Activated CD4-positive, CD25-positive, alpha-beta regulatory T cell treated with anti-CD3 and anti-CD28 coated beads, Interleukin-2, amount 50 U/mL, for 16 hours (primary cell): ENCODE results near the gene FOXL2NB.

ENCODE experiments used
- DNase-seq: peaks from one replicate; pipeline ENCODE4 v3.0.0-alpha.2; 2020; ENCODE audit warnings: low read depth, low spot score

Gene FOXL2NB

GRCh38 chr3:138944929-138945708, 1.9 kb upstream of the FOXL2NB start:
- DNase-seq, result no peak

- DNase-seq, result no peak
These were observed 1.0 kb upstream of the FOXL2NB start for GRCh38 chr3:138945709-138946662.

GRCh38 chr3:138947495-138948121, 591 bp downstream of the FOXL2NB start:
- no peak for DNase-seq

GRCh38 chr3:138948371-138949001, 1.5 kb downstream of the FOXL2NB start:
- DNase-seq, result no peak

- no peak for DNase-seq
These were observed 2.0 kb downstream of the FOXL2NB start for GRCh38 chr3:138949002-138949418.

GRCh38 chr3:138949445-138950005, 2.5 kb downstream of the FOXL2NB start:
- no peak for DNase-seq

- no peak for DNase-seq
These were observed 3.1 kb downstream of the FOXL2NB start for GRCh38 chr3:138950006-138950644.

GRCh38 chr3:138950701-138951100, 3.7 kb downstream of the FOXL2NB start:
- DNase-seq, result no peak

GRCh38 chr3:138960417-138960852, 13.4 kb downstream of the FOXL2NB start:
- no peak for DNase-seq

- no peak for DNase-seq
These were observed 16.0 kb downstream of the FOXL2NB start for GRCh38 chr3:138962854-138963560.

GRCh38 chr3:138964264-138964663, 17.2 kb downstream of the FOXL2NB start:
- DNase-seq, result no peak

GRCh38 chr3:138964923-138965322, 17.9 kb downstream of the FOXL2NB start:
- DNase-seq, result no peak

GRCh38 chr3:138971766-138972320, 24.8 kb downstream of the FOXL2NB start:
- no peak for DNase-seq

GRCh38 chr3:138972941-138973340, 25.9 kb downstream of the FOXL2NB start:
- DNase-seq, result no peak

GRCh38 chr3:138974462-138974861, 27.4 kb downstream of the FOXL2NB start:
- DNase-seq, result no peak

GRCh38 chr3:138975351-138975750, 28.3 kb downstream of the FOXL2NB start:
- no peak for DNase-seq

- no peak for DNase-seq
These were observed 29.0 kb downstream of the FOXL2NB start for GRCh38 chr3:138976047-138976446.

GRCh38 chr3:138984816-138985215, 37.8 kb downstream of the FOXL2NB start:
- DNase-seq, result no peak

- DNase-seq, result no peak
These were observed 38.9 kb downstream of the FOXL2NB start for GRCh38 chr3:138985932-138986331.

GRCh38 chr3:138987181-138987580, 40.2 kb downstream of the FOXL2NB start:
- no peak for DNase-seq
